Muscle layer of duodenum (tissue), 2 donors: ENCODE measurements around the gene KIF16B.

ENCODE experiments used
- H3K27ac ChIP-seq: one replicate; pipeline ENCODE4 v1.7.0; 2013; ENCODE audit warnings: mild to moderate bottlenecking, low read length
- H3K27me3 ChIP-seq: one replicate; pipeline ENCODE4 v1.7.0; 2013; ENCODE audit warnings: low read depth, mild to moderate bottlenecking, control low read depth, low read length
- H3K36me3 ChIP-seq, 2 donors: one replicate each; pipeline ENCODE4 v1.7.0; 2013; ENCODE audit warnings: low read length in 2 of 2, control low read depth in 1 of 2, mild to moderate bottlenecking in 1 of 2; ENCODE audit not compliant: insufficient read depth in 2 of 2, control insufficient read depth in 1 of 2
- H3K4me1 ChIP-seq, 2 donors: one replicate each; pipeline ENCODE4 v1.7.0; 2013; ENCODE audit warnings: low read length in 2 of 2, mild to moderate bottlenecking in 2 of 2, control low read depth in 1 of 2, moderate library complexity in 1 of 2; ENCODE audit not compliant: insufficient read depth in 2 of 2, control insufficient read depth in 1 of 2
- H3K4me3 ChIP-seq, 2 donors: one replicate each; pipeline ENCODE4 v1.7.0; 2013; ENCODE audit warnings: low read length in 2 of 2, low read depth in 1 of 2, mild to moderate bottlenecking in 1 of 2
- H3K9me3 ChIP-seq, 2 donors: one replicate each; pipeline ENCODE4 v1.7.0; 2013; ENCODE audit warnings: low read length in 2 of 2, control low read depth in 1 of 2, mild to moderate bottlenecking in 1 of 2; ENCODE audit not compliant: control insufficient read depth in 1 of 2
- donor health status: healthy.

KIF16B gene

DNA sequence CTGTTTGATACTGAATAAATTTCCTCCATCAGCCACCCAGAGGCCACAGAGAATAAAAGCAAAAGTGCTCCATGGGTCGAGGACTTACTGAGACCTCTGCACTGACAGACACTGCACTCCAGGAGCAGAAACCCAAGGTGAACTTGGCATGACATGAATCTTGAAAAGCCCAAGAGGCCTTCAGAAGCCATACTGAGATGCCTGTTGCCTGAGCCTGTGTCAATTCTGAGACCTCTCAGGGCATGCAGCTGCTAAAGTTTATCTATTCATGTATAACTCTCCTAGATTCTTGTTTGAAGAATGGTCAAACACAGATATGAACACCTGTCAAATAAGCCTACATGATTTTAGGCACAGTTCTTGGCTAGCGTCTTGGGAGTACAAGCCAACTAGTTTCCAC lies 145.7 kb downstream of the KIF16B start:
- H3K9me3 ChIP-seq, result peaks cover 0 to 3% of the 10 kb centered on the region in 2 donors
- no peaks in the 10 kb centered on the region for H3K27me3 ChIP-seq
- no peak overlapping the region for H3K4me3 ChIP-seq
- H3K4me1 ChIP-seq, result no peaks in the 10 kb centered on the region
- H3K36me3 ChIP-seq, result peaks cover 39 to 52% of the 10 kb centered on the region in 2 donors
- H3K27ac ChIP-seq, result no peak overlapping the region

DNA sequence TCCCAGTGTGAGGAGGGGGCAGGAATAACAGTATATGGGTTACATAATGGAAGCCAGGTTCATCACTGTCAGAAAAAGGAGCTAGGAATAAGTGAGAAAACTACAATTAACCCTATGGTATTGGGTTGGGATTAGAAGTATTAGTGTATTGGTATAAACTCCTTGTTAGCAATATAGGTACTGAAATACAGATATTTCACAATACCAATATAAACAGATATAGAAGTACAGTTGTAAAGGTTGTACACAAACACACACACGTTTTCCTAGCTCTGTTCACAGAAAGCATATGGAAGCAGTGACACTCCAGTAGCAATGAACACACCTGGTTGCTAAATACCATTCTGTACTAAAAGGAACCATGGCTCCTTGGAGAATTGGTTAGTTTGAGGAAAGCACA lies 148.5 kb downstream of the KIF16B start:
- Histone ChIP-seq H3K9me3 (peaks cover 0 to 3% of the 10 kb centered on the region in 2 donors), H3K27me3 (no peaks in the 10 kb centered on the region), H3K4me1 (no peaks in the 10 kb centered on the region), H3K36me3 (peaks cover 38 to 52% of the 10 kb centered on the region in 2 donors), H3K27ac (no peak overlapping the region), H3K4me3 (no peak overlapping the region)

DNA sequence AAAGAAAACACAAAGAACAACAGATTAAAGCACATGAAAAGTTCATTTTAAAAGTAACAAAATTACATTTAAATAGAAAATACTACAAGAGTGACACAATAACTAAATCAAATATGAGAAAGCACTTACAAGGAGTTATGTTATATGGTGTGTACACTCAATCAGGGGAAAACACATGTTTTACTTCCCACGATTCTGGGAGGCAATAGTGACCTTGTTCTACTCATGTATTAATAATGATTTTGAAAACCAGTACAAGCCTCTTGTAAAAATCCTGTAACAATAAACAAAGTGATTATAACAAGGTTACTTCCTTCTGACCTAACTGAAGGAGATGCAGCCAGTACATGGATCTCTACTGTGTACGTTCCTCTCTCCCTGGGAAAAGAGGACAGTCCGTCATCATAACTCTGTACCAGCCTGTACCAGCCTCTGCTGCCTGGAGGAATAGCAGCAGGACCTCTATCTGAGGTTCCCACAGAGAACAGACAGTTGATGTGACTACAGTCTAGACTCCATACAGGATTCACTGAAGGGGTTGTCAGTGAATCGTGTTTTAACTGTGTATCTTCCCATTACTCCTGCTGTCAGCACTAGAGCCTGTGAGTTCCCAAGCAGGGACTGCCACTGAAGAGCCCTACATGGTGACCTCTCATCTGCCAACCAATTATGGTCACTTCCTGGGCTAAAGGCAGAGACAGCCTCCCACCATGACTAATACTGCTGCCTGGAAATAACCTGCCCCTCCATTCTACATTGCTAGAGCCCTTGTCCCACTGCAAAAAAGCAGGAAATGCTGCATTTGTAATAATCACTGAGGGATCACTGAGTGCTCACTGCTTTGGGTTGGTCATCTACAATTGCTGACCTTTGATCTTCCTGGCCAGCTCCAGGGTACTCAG lies 149.7 kb downstream of the KIF16B start:
- peaks cover 35 to 45% of the 10 kb centered on the region in 2 donors for H3K36me3 ChIP-seq
- no peak overlapping the region for H3K4me3 ChIP-seq

DNA sequence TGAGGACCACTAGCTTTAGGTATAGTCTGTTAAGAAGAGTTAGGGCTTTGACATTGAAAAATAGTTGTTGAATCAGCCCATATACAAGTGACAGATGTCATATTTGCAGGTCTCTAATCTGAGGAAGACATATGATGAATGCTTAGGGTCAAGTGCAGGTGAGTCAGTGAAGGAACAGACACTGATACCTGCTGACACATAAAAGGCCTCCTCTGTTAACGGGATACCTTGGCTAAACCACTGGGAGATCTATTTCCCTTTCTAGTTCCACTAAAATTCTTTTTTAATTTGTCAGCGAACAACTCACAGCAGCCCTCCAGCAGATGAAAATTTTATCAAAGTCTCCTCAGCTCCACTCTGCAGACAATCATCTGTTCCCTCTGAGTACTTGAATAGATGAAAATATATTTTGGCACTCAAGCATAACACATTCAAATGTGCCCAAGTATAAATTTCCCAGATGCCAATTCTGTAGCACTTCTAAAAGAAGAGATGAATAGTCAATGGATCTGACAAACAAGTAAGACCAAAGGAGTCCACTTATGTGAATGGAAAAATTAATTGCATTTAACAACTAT lies 154.0 kb downstream of the KIF16B start:
- no peak overlapping the region for H3K27ac ChIP-seq
- peaks cover 0 to 3% of the 10 kb centered on the region in 2 donors for H3K9me3 ChIP-seq
- H3K27me3 ChIP-seq, result no peaks in the 10 kb centered on the region
- H3K36me3 ChIP-seq, result peaks cover 9 to 20% of the 10 kb centered on the region in 2 donors
- no peak overlapping the region for H3K4me3 ChIP-seq
- H3K4me1 ChIP-seq, result no peaks in the 10 kb centered on the region

More for the DNA sequence above, 149.7 kb downstream of the KIF16B start:
- no peak overlapping the region for H3K27ac ChIP-seq
- H3K4me1 ChIP-seq, result no peaks in the 10 kb centered on the region
- peaks cover 0 to 3% of the 10 kb centered on the region in 2 donors for H3K9me3 ChIP-seq
- H3K27me3 ChIP-seq, result no peaks in the 10 kb centered on the region

DNA sequence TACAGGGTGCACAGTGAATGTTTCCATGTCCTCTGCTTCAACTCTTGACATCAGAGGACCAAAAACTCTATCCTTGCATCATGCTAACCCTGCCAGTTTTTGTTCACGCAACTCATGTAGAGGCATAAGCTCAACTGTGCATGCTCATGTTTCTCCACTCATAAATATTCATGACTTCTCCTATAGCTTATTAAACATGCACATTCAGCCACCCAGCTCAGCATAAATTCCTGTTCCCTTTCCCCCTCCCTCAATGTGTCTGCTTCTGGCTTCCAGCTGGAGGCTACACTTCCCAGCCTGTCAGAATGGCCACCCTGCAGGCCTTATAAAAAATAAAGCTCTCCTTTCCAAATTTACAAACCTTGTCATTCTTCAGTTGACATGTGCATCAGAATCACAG lies 154.6 kb downstream of the KIF16B start:
- Histone ChIP-seq H3K27me3 (no peaks in the 10 kb centered on the region), H3K36me3 (peaks cover 3 to 15% of the 10 kb centered on the region in 2 donors), H3K9me3 (peaks cover 0 to 3% of the 10 kb centered on the region in 2 donors)

DNA sequence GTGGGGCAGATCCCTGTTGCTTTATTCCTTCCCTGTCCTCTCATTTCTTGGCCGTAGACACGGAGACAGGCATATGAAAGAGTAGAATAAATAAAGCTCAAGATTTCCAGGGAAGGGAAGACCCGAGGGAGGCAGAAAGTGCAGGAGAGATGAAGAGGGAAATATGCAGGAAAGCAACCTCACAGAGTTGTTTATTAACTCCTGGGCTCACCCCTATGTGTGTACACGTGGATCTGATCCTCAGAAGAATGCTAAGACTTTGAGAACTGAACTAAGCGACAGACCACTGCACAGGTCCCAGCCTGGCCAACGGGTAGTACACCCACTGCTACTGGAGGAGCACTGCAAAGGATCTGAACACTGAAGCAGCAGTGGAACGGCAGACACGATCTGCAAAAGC lies 156.2 kb downstream of the KIF16B start:
- no peaks in the 10 kb centered on the region for H3K9me3 ChIP-seq
- no peaks in the 10 kb centered on the region for H3K4me1 ChIP-seq
- H3K27ac ChIP-seq, result no peak overlapping the region
- H3K27me3 ChIP-seq, result no peaks in the 10 kb centered on the region
- peaks cover 5 to 10% of the 10 kb centered on the region in 2 donors for H3K36me3 ChIP-seq
- no peak overlapping the region for H3K4me3 ChIP-seq

More for the DNA sequence above, 154.6 kb downstream of the KIF16B start:
- Histone ChIP-seq H3K4me3 (no peak overlapping the region), H3K27ac (no peak overlapping the region), H3K4me1 (no peaks in the 10 kb centered on the region)

DNA sequence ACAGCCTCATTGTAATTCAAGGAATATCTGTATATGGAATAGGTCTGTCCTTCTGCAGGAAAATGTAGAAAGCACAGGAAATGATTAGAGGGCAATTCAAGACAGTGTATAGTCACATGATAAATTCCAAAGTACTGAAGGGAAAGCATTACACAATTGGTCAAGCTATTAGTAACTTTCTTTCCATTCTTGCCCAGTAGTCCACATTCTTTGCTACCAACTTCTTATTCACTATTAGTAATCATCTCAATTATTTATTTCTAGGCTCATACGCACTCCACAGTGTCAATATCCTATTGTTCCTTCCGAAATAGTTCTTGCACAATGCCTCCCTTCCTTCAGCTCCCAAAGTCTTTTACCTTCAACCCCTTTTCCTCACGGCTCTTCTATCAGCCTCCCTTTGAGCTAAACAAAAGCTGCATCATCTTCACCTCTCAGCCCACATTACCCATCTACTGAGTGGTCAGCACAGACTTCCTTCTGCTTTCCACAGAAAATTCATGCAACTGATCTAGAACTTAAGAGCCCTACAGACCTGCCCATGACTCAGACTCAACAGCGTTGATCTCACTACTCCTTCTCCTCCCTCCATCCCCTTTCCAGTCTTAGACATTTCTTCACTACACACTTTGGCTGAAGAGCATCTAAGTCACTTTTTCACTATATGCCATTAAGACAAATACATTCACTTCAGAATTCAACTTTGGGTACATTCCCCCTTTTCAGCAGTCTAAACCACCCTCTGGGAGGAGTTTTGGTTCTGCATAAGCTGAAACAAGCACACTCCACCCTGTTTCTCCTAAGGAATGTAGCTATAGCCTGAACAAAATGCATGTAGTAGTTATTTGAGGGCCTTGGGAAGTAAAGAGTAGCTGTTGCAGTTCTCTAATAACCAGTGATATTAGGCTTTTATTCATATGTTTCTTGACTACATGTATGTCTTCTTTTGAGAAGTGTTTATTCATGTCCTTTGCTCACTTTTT lies 157.9 kb downstream of the KIF16B start:
- no peak overlapping the region for H3K4me3 ChIP-seq
- H3K27ac ChIP-seq, result no peak overlapping the region
- no peaks in the 10 kb centered on the region for H3K4me1 ChIP-seq
- H3K36me3 ChIP-seq, result peaks cover 10 to 19% of the 10 kb centered on the region in 2 donors
- no peaks in the 10 kb centered on the region for H3K27me3 ChIP-seq
- H3K9me3 ChIP-seq, result peaks cover 6 to 13% of the 10 kb centered on the region in 2 donors

DNA sequence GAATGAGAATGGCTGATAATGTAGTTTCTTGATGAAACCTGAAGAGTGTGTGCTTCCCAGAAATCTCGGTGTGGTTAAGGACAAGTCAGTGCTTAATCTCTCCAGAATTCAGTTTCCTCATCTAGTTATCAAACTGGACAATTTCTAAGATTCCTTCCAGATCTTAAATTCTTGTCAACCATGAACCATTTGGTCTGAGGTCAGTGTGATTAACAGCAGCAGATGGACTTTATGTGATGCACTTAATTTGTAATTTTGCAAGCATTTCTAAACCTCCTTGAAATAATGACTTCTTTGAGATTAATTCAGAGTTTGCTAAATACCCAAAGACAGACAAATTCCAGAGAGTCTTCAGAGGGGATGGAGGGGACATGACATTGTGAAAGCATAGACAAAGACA lies 160.3 kb downstream of the KIF16B start:
- Histone ChIP-seq H3K36me3 (peaks cover 7 to 19% of the 10 kb centered on the region in 2 donors), H3K27me3 (no peaks in the 10 kb centered on the region)

DNA sequence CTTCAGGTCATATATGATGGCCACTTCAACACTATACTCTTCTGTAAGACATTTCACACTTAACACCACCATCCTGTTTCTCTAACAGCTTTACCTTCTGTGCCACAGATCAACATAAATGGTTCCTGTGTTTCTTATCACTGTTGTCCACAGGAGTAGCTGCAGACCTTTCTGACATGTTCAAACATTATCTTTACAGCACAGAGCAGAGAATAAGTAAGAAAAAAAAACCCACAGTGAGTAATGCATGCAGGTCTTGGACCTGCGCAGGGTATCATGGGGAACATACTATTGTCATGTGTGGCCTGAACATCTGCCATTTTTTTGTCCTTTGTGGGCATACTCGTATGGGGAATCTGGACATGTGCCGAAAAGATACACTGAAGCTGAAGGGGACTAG lies 161.9 kb downstream of the KIF16B start:
- no peaks in the 10 kb centered on the region for H3K27me3 ChIP-seq
- no peak overlapping the region for H3K4me3 ChIP-seq
- no peak overlapping the region for H3K27ac ChIP-seq
- H3K9me3 ChIP-seq, result peaks cover 6 to 13% of the 10 kb centered on the region in 2 donors
- H3K4me1 ChIP-seq, result no peaks in the 10 kb centered on the region
- peaks cover 4 to 19% of the 10 kb centered on the region in 2 donors for H3K36me3 ChIP-seq

More for the DNA sequence above, 160.3 kb downstream of the KIF16B start:
- no peak overlapping the region for H3K27ac ChIP-seq
- no peak overlapping the region for H3K4me3 ChIP-seq
- H3K4me1 ChIP-seq, result no peaks in the 10 kb centered on the region
- H3K9me3 ChIP-seq, result peaks cover 6 to 13% of the 10 kb centered on the region in 2 donors

DNA sequence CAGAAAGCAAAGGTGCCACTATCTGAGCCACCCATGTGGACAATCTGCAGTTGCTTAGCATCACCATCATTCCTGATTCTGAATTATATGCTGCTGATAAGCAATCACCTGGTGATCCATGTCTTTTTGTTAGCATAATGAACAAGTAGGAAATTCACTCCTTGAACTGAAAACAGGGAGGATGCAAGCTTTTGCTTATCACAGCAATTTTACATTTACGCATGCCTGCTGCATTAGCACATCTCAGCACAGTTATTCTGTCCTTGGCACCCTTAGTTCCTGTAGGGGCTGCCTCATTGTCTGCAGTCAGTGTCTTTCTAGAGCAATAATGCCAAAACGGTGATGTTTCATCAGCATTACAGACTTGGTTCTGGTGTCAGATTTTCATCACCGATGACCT lies 162.6 kb downstream of the KIF16B start:
- H3K4me3 ChIP-seq, result peak overlapping the region in 1 of 2 donors; percentile 18
- H3K27ac ChIP-seq, result no peak overlapping the region
- peaks cover 6 to 13% of the 10 kb centered on the region in 2 donors for H3K9me3 ChIP-seq
- H3K27me3 ChIP-seq, result no peaks in the 10 kb centered on the region
- H3K36me3 ChIP-seq, result peaks cover 11 to 26% of the 10 kb centered on the region in 2 donors
- H3K4me1 ChIP-seq, result no peaks in the 10 kb centered on the region
